Vagina (tissue), 2 donors: ENCODE measurements around the gene ZNF358. TPM values are rescaled to one million over a fixed set of nuclear protein-coding genes. Genes with fewer than 3 reads are reported as not detected.
"Not testable (repeated sequence)": the region's sequence is repeated elsewhere in the genome, so short reads cannot be mapped to it uniquely, and the experiment has no call there.

Experiments
- DNase-seq, 2 donors: peaks; one replicate each; pipeline ENCODE4 v3.0.0-alpha.2; 2017; ENCODE audit errors: extremely low spot score in 2 of 2
- H3K27ac ChIP-seq: fragments of 200-600 bp; sonication (generic); one replicate; pipeline ENCODE4 v1.5.1; 2019
- H3K27me3 ChIP-seq: fragments of 200-600 bp; sonication (generic); one replicate; pipeline ENCODE4 v1.5.1; 2019
- H3K36me3 ChIP-seq, 2 donors: fragments of 200-600 bp; sonication (generic); one replicate each; pipeline ENCODE4 v1.5.1; 2017 to 2019
- H3K4me1 ChIP-seq: fragments of 200-600 bp; sonication (generic); one replicate; pipeline ENCODE4 v1.5.1; 2019
- H3K4me3 ChIP-seq, 2 donors: fragments of 200-600 bp; sonication (generic); 1 replicate in 1 of 2; 2 replicates in 1 of 2; pipeline ENCODE4 v1.5.1; 2016 to 2019
- H3K9me3 ChIP-seq: fragments of 200-600 bp; sonication (generic); one replicate; pipeline ENCODE4 v1.5.1; 2019
- CTCF ChIP-seq, 3 experiments: fragments of 450-650 bp in 2 of 3; fragments of 200-600 bp in 1 of 3; sonication (generic) in 1 of 3; IDR thresholded peaks; one replicate each; pipeline ENCODE4 v1.5.1; 2017 to 2019; ENCODE audit warnings: antibody characterized with exemption in 3 of 3, mild to moderate bottlenecking in 2 of 3, moderate library complexity in 2 of 3
- POLR2A ChIP-seq, 2 donors: fragments of 450-650 bp; IDR thresholded peaks; one replicate each; pipeline ENCODE4 v1.6.1; 2017; ENCODE audit warnings: antibody characterized with exemption in 2 of 2, mild to moderate bottlenecking in 2 of 2, moderate library complexity in 2 of 2
- POLR2AphosphoS5 ChIP-seq, 2 donors: sonication (generic); formaldehyde crosslinking; IDR thresholded peaks; one replicate each; pipeline ENCODE4 v1.9.0; 2017; ENCODE audit warnings: antibody characterized with exemption in 2 of 2, mild to moderate bottlenecking in 2 of 2, low read depth in 1 of 2; ENCODE audit not compliant: insufficient read depth in 1 of 2
- intact Hi-C: fragments of 100-400 bp; cut with DNase I; formaldehyde crosslinking; loops from one replicate; pipeline ENCODE4 v1.15.1; 2023
- total RNA-seq: library from RNA; depleted of rRNA; stranded (reverse); fragments of >200 nt; gene quantifications from one replicate; pipeline ENCODE4 v1.2.3, GENCODE V29; 2016

Gene ZNF358
- total RNA-seq, 1 donor from 2014 or later, result 87.4 TPM

GRCh38 chr19:7535998-7536695, 20.2 kb downstream of the ZNF358 start:
- peaks cover 0 to 42% of the 10 kb centered on the region in 2 donors for H3K36me3 ChIP-seq
- no peak for DNase-seq
- H3K27ac ChIP-seq, result peak overlapping the region; percentile 92
- TF ChIP-seq POLR2AphosphoS5 (IDR thresholded peaks at IDR 0.05; ENCODE audit: insufficient read depth in 1 of 2, low read depth in 1 of 2) (no peak), CTCF (IDR thresholded peaks at IDR 0.05) (no peak), POLR2A (IDR thresholded peaks at IDR 0.05) (no peak)
- H3K4me1 ChIP-seq, result peaks cover 19% of the 10 kb centered on the region
- no peaks in the 10 kb centered on the region for H3K9me3 ChIP-seq
- intact Hi-C loops, result no loop called here
- peak overlapping the region; percentile 74 to 96 for H3K4me3 ChIP-seq
- H3K27me3 ChIP-seq, result no peaks in the 10 kb centered on the region

DNA sequence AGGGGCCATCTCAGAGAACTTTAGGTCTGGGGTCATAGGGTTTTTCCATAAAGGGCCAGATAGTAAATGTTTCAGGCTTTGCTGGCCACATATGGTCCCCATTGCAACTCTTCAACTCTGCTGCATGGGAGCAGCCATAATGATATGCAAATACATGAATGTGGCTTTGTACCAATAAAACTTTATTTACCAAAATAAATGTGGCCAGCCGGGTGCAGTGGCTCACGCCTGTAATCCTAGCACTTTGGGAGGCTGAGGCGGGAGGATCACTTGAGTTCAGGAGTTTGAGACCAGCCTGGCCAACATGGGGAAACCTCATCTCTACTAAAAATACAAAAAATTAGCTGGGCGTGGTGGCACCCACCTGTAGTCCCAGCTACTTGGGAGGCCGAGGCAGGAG, 23.1 kb downstream of the ZNF358 start:
- H3K27me3 ChIP-seq, H3K9me3 ChIP-seq, H3K4me3 ChIP-seq, intact Hi-C loops, DNase-seq, H3K27ac ChIP-seq: not testable (repeated sequence)
- Histone ChIP-seq H3K36me3 (peaks cover 0 to 66% of the 10 kb centered on the region in 2 donors), H3K4me1 (peaks cover 10% of the 10 kb centered on the region)

GRCh38 chr19:7539827-7540425, 24.0 kb downstream of the ZNF358 start:
- TF ChIP-seq POLR2A (IDR thresholded peaks at IDR 0.05) (no peak), POLR2AphosphoS5 (IDR thresholded peaks at IDR 0.05; ENCODE audit: insufficient read depth in 1 of 2, low read depth in 1 of 2) (no peak), CTCF (IDR thresholded peaks at IDR 0.05) (no peak)
- DNase-seq, result no peak
- Histone ChIP-seq H3K27me3 (no peaks in the 10 kb centered on the region), H3K4me3 (no peak overlapping the region), H3K9me3 (no peaks in the 10 kb centered on the region), H3K4me1 (peaks cover 10% of the 10 kb centered on the region), H3K27ac (no peak overlapping the region), H3K36me3 (peaks cover 0 to 66% of the 10 kb centered on the region in 2 donors)
- intact Hi-C loops, result no loop called here

DNA sequence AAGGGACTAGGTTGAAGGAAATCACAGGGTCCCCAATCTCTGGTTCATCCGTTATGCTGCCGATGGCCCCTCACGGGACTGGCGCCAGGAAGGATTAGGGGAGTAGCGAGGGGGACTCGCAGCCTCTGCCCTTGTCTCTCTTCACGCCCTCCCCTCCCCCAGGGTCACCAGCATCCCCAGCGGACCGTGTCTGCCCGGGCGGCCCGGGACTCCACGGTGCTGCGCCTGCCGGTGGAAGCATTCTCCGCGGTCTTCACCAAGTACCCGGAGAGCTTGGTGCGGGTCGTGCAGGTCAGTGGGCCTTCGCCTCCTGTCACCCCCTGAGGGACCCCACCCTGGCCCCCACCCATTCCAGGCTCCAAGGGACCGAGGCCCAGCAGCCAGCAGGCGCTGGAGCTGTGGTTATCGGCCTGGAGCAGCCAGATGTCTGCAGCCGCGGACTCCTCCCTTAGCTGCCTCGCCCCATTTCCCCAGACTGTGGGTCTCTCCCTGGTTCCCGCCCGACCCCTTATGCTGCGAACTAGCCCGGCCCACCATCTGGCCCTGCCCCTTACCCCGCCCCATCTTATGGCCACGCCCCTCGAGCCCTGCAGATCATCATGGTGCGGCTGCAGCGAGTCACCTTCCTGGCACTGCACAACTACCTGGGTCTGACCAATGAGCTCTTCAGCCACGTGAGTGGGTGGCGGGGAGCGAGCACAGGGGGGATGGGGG, 25.0 kb downstream of the ZNF358 start:
- Histone ChIP-seq H3K4me3 (no peak overlapping the region), H3K9me3 (no peaks in the 10 kb centered on the region), H3K4me1 (peaks cover 8% of the 10 kb centered on the region), H3K27me3 (no peaks in the 10 kb centered on the region), H3K36me3 (peaks cover 0 to 73% of the 10 kb centered on the region in 2 donors), H3K27ac (no peak overlapping the region)
- intact Hi-C loops, result no loop called here
- DNase-seq, result no peak
- TF ChIP-seq POLR2A (IDR thresholded peaks at IDR 0.05), result no peak
- no peak for TF ChIP-seq CTCF (IDR thresholded peaks at IDR 0.05)
- no peak for TF ChIP-seq POLR2AphosphoS5 (IDR thresholded peaks at IDR 0.05; ENCODE audit: insufficient read depth in 1 of 2, low read depth in 1 of 2)

- TF ChIP-seq CTCF (IDR thresholded peaks at IDR 0.05), result no peak
- no peak for TF ChIP-seq POLR2A (IDR thresholded peaks at IDR 0.05)
- TF ChIP-seq POLR2AphosphoS5 (IDR thresholded peaks at IDR 0.05; ENCODE audit: insufficient read depth in 1 of 2, low read depth in 1 of 2), result no peak
- H3K4me1 ChIP-seq, result peaks cover 2% of the 10 kb centered on the region
- DNase-seq, result no peak
- H3K9me3 ChIP-seq, result no peaks in the 10 kb centered on the region
- no peak overlapping the region for H3K27ac ChIP-seq
- peaks cover 0 to 73% of the 10 kb centered on the region in 2 donors for H3K36me3 ChIP-seq
- H3K27me3 ChIP-seq, result no peaks in the 10 kb centered on the region
- no peak overlapping the region for H3K4me3 ChIP-seq
- intact Hi-C loops, result no loop called here
Measured at GRCh38 chr19:7541475-7541824, 25.5 kb downstream of the ZNF358 start.
